ENCODE results near the gene IFI44. TPM values are rescaled to one million over a fixed set of nuclear protein-coding genes. Genes with fewer than 3 reads are reported as not detected.
A peak's percentile ranks its signal among the peaks of the same experiment; 100 is the strongest.

IFI44 gene
- total and polyA plus RNA-seq, 9 donors: 7.3 to 40.7 (median 25.9) TPM

- intact Hi-C loops (cut with DNase I): loop anchor here (5.0 to 10.0 kb wide), 4 partner anchors 451 to 471 kb away; no protein-coding TSS in a partner anchor
- H3K4me1 ChIP-seq (ENCODE audit: insufficient read depth): no peaks in the 10 kb centered on the region
- WGBS, 3 donors: 30 to 45% (median 34%) methylated on average over 2 of the region's 2 CpGs
- H3K36me3 ChIP-seq: no peaks in the 10 kb centered on the region
- H3K9me3 ChIP-seq: no peaks in the 10 kb centered on the region
- TF ChIP-seq EP300 (IDR thresholded peaks at IDR 0.05): no peak
- no peak for TF ChIP-seq POLR2A (IDR thresholded peaks at IDR 0.05)
- H3K4me3 ChIP-seq: no peak overlapping the region
- no peak overlapping the region for H3K27ac ChIP-seq
- DNase-seq: no peak
- H3K27me3 ChIP-seq: no peaks in the 10 kb centered on the region
Measured at GRCh38 chr1:78606274-78606673, 43.4 kb upstream of the IFI44 start.

- no peaks in the 10 kb centered on the region for H3K36me3 ChIP-seq
- 84 to 87% (median 85%) methylated on average over 5 of the region's 5 CpGs for WGBS, 3 donors
- DNase-seq: no peak
- TF ChIP-seq POLR2A (IDR thresholded peaks at IDR 0.05) (no peak), EP300 (IDR thresholded peaks at IDR 0.05) (no peak), CTCF (IDR thresholded peaks at IDR 0.05) (peak; percentile 30 to 59 (median 49))
- H3K4me3 ChIP-seq: no peak overlapping the region
- H3K9me3 ChIP-seq: no peaks in the 10 kb centered on the region
- H3K27ac ChIP-seq: no peak overlapping the region
- no peaks in the 10 kb centered on the region for H3K27me3 ChIP-seq
- intact Hi-C loops (cut with DNase I): loop anchor here (5.0 to 10.0 kb wide), 4 partner anchors 453 to 473 kb away; no protein-coding TSS in a partner anchor
- H3K4me1 ChIP-seq (ENCODE audit: insufficient read depth): no peaks in the 10 kb centered on the region
Measured at GRCh38 chr1:78607334-78607927, 42.2 kb upstream of the IFI44 start.

- 69 to 72% (median 70%) methylated on average over 4 of the region's 4 CpGs for WGBS, 3 donors
- Histone ChIP-seq H3K27ac (no peak overlapping the region), H3K9me3 (no peaks in the 10 kb centered on the region), H3K4me1 (ENCODE audit: insufficient read depth) (no peaks in the 10 kb centered on the region), H3K36me3 (no peaks in the 10 kb centered on the region), H3K4me3 (no peak overlapping the region), H3K27me3 (no peaks in the 10 kb centered on the region)
- TF ChIP-seq CTCF (IDR thresholded peaks at IDR 0.05): no peak
- TF ChIP-seq POLR2A (IDR thresholded peaks at IDR 0.05): no peak
- no peak for TF ChIP-seq EP300 (IDR thresholded peaks at IDR 0.05)
- intact Hi-C loops (cut with DNase I): loop anchor here (5.0 to 10.0 kb wide), 4 partner anchors 453 to 473 kb away; no protein-coding TSS in a partner anchor
- no peak for DNase-seq
Measured at GRCh38 chr1:78607944-78608343, 41.7 kb upstream of the IFI44 start.

- Histone ChIP-seq H3K4me3 (no peak overlapping the region), H3K27ac (no peak overlapping the region), H3K9me3 (no peaks in the 10 kb centered on the region), H3K36me3 (no peaks in the 10 kb centered on the region), H3K27me3 (no peaks in the 10 kb centered on the region), H3K4me1 (ENCODE audit: insufficient read depth) (peaks cover 2% of the 10 kb centered on the region)
- peak; percentile 53 to 68 (median 64) for DNase-seq
- 31 to 35% (median 34%) methylated on average over 7 of the region's 7 CpGs for WGBS, 3 donors
- no peak for TF ChIP-seq POLR2A (IDR thresholded peaks at IDR 0.05)
- TF ChIP-seq EP300 (IDR thresholded peaks at IDR 0.05): no peak
- peak; percentile 73 to 82 (median 73) for TF ChIP-seq CTCF (IDR thresholded peaks at IDR 0.05)
- intact Hi-C loops (cut with DNase I): loop anchor here in 2 of 4 donors (5.0 kb wide), 2 partner anchors 55 to 60 kb away; no protein-coding TSS in a partner anchor
Measured at GRCh38 chr1:78617615-78618026, 32.0 kb upstream of the IFI44 start.

GRCh38 chr1:78619032-78619431 is 30.6 kb upstream of the IFI44 start:
- TF ChIP-seq POLR2A (IDR thresholded peaks at IDR 0.05): no peak
- no peak for TF ChIP-seq CTCF (IDR thresholded peaks at IDR 0.05)
- no peak for TF ChIP-seq EP300 (IDR thresholded peaks at IDR 0.05)
- 54 to 86% (median 79%) methylated on average over 3 of the region's 3 CpGs for WGBS, 3 donors
- peaks cover 2% of the 10 kb centered on the region for H3K4me1 ChIP-seq (ENCODE audit: insufficient read depth)
- H3K4me3 ChIP-seq: no peak overlapping the region
- intact Hi-C loops (cut with DNase I): loop anchor here in 2 of 4 donors (5.0 kb wide), 2 partner anchors 53 to 58 kb away; no protein-coding TSS in a partner anchor
- H3K9me3 ChIP-seq: no peaks in the 10 kb centered on the region
- peak overlapping the region in 1 of 2 donors; percentile 65 for H3K27ac ChIP-seq
- DNase-seq: no peak
- no peaks in the 10 kb centered on the region for H3K27me3 ChIP-seq
- no peaks in the 10 kb centered on the region for H3K36me3 ChIP-seq
